NT2/D1 (cell line): ENCODE results near the gene SNAP47.

Experiments used
- YY1 ChIP-seq: IDR thresholded peaks from 2 replicates; pipeline ENCODE4 v1.6.1; 2011; ENCODE audit not compliant: insufficient read length, insufficient read depth
- ZNF274 ChIP-seq: IDR thresholded peaks from 2 replicates; pipeline ENCODE4 v1.6.1; 2011; ENCODE audit warnings: mild to moderate bottlenecking, low read depth, low read length

GRCh38 chr1:227729881-227730629 is 5.2 kb upstream of the SNAP47 start:
- no peak for TF ChIP-seq ZNF274
- no peak for TF ChIP-seq YY1
